ENCODE data around the gene NAP1L4. TPM values are rescaled to one million over a fixed set of nuclear protein-coding genes. Genes with fewer than 3 reads are reported as not detected.

Gene NAP1L4
- total RNA-seq, 1 experiment from 2014 or later = 80.5 TPM

- Histone ChIP-seq H3K79me2 (ENCODE audit: low read length) (no peaks in the 10 kb centered on the region), H3K4me3 (ENCODE audit: low read length) (no peak overlapping the region), H3K4me1 (ENCODE audit: low read length) (no peaks in the 10 kb centered on the region), H3K36me3 (ENCODE audit: insufficient read depth, low read length) (peaks cover 7% of the 10 kb centered on the region), H3K4me2 (ENCODE audit: low read depth, low read length, poor library complexity, severe bottlenecking) (no peak overlapping the region), H2AFZ (ENCODE audit: low read length) (no peak overlapping the region), H3K27me3 (ENCODE audit: low read length) (no peaks in the 10 kb centered on the region), H4K20me1 (ENCODE audit: insufficient read depth, low read depth, low read length) (no peaks in the 10 kb centered on the region), H3K9ac (ENCODE audit: low read length) (no peak overlapping the region), H3K9me2 (replicated peaks; ENCODE audit: insufficient read depth, low read length) (no peaks in the 10 kb centered on the region), H3K9me3 (ENCODE audit: low read length) (no peaks in the 10 kb centered on the region), H3K27ac (ENCODE audit: low read length) (no peak overlapping the region)
- DNase-seq = no peak
Measured at GRCh38 chr11:3000032-3000961, 8.2 kb upstream of the NAP1L4 start.

GRCh38 chr11:2999464-2999998 is 7.4 kb upstream of the NAP1L4 start:
- no peak overlapping the region for H3K4me3 ChIP-seq (ENCODE audit: low read length)
- H3K4me2 ChIP-seq (ENCODE audit: low read depth, low read length, poor library complexity, severe bottlenecking) = no peak overlapping the region
- no peaks in the 10 kb centered on the region for H4K20me1 ChIP-seq (ENCODE audit: insufficient read depth, low read depth, low read length)
- no peak overlapping the region for H3K27ac ChIP-seq (ENCODE audit: low read length)
- no peak overlapping the region for H3K9ac ChIP-seq (ENCODE audit: low read length)
- no peaks in the 10 kb centered on the region for H3K9me3 ChIP-seq (ENCODE audit: low read length)
- H3K9me2 ChIP-seq (replicated peaks; ENCODE audit: insufficient read depth, low read length) = no peaks in the 10 kb centered on the region
- DNase-seq = no peak
- H3K4me1 ChIP-seq (ENCODE audit: low read length) = no peaks in the 10 kb centered on the region
- H3K79me2 ChIP-seq (ENCODE audit: low read length) = no peaks in the 10 kb centered on the region
- H3K36me3 ChIP-seq (ENCODE audit: insufficient read depth, low read length) = peaks cover 7% of the 10 kb centered on the region
- H2AFZ ChIP-seq (ENCODE audit: low read length) = no peak overlapping the region
- no peaks in the 10 kb centered on the region for H3K27me3 ChIP-seq (ENCODE audit: low read length)

- no peak for DNase-seq
- H3K4me2 ChIP-seq (ENCODE audit: low read depth, low read length, poor library complexity, severe bottlenecking) = no peak overlapping the region
- no peaks in the 10 kb centered on the region for H4K20me1 ChIP-seq (ENCODE audit: insufficient read depth, low read depth, low read length)
- no peak overlapping the region for H2AFZ ChIP-seq (ENCODE audit: low read length)
- no peak overlapping the region for H3K4me3 ChIP-seq (ENCODE audit: low read length)
- H3K9ac ChIP-seq (ENCODE audit: low read length) = no peak overlapping the region
- no peaks in the 10 kb centered on the region for H3K27me3 ChIP-seq (ENCODE audit: low read length)
- H3K27ac ChIP-seq (ENCODE audit: low read length) = no peak overlapping the region
- no peaks in the 10 kb centered on the region for H3K79me2 ChIP-seq (ENCODE audit: low read length)
- H3K9me3 ChIP-seq (ENCODE audit: low read length) = no peaks in the 10 kb centered on the region
- no peaks in the 10 kb centered on the region for H3K9me2 ChIP-seq (replicated peaks; ENCODE audit: insufficient read depth, low read length)
- H3K36me3 ChIP-seq (ENCODE audit: insufficient read depth, low read length) = peaks cover 7% of the 10 kb centered on the region
- H3K4me1 ChIP-seq (ENCODE audit: low read length) = peaks cover 3% of the 10 kb centered on the region
Measured at GRCh38 chr11:2998073-2998850, 6.1 kb upstream of the NAP1L4 start.

DNA sequence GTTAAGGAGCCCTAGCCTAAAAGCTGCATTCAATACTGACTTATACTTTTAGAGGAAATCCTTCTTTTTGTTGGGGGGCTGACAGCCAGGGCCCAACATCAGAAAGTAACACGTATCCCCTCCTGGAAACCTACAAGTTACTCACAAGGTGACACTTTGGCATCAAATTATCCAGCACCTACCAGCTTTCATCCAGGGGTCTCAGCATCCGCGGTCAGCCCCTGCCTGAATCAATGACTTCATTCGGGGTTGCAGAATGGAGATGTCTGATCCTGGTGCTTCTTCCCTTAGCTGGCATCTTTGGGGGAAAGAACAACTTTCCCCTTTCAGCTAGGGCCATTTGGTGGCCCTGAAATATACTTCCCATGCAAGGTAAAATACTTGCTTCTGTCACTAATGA is 5.3 kb upstream of the NAP1L4 start:
- H3K36me3 ChIP-seq (ENCODE audit: insufficient read depth, low read length) = peaks cover 7% of the 10 kb centered on the region; the same call in 1 of the 2 replicates
- no peak overlapping the region for H3K9ac ChIP-seq (ENCODE audit: low read length)
- peaks cover 8% of the 10 kb centered on the region for H3K4me1 ChIP-seq (ENCODE audit: low read length)
- H4K20me1 ChIP-seq (ENCODE audit: insufficient read depth, low read depth, low read length) = no peaks in the 10 kb centered on the region
- H3K4me3 ChIP-seq (ENCODE audit: low read length) = no peak overlapping the region
- H3K4me2 ChIP-seq (ENCODE audit: low read depth, low read length, poor library complexity, severe bottlenecking) = no peak overlapping the region
- H3K9me2 ChIP-seq (replicated peaks; ENCODE audit: insufficient read depth, low read length) = no peaks in the 10 kb centered on the region
- H2AFZ ChIP-seq (ENCODE audit: low read length) = no peak overlapping the region
- no peak overlapping the region for H3K27ac ChIP-seq (ENCODE audit: low read length)
- H3K27me3 ChIP-seq (ENCODE audit: low read length) = no peaks in the 10 kb centered on the region
- H3K79me2 ChIP-seq (ENCODE audit: low read length) = no peaks in the 10 kb centered on the region
- no peaks in the 10 kb centered on the region for H3K9me3 ChIP-seq (ENCODE audit: low read length)
- no peak for DNase-seq

- Histone ChIP-seq H3K27ac (ENCODE audit: low read length) (no peak overlapping the region), H3K9ac (ENCODE audit: low read length) (no peak overlapping the region), H3K9me2 (replicated peaks; ENCODE audit: insufficient read depth, low read length) (no peaks in the 10 kb centered on the region), H3K4me1 (ENCODE audit: low read length) (peaks cover 8% of the 10 kb centered on the region), H3K36me3 (ENCODE audit: insufficient read depth, low read length) (peaks cover 7% of the 10 kb centered on the region; the same call in 1 of the 2 replicates), H4K20me1 (ENCODE audit: insufficient read depth, low read depth, low read length) (no peaks in the 10 kb centered on the region), H2AFZ (ENCODE audit: low read length) (no peak overlapping the region), H3K4me3 (ENCODE audit: low read length) (no peak overlapping the region), H3K79me2 (ENCODE audit: low read length) (no peaks in the 10 kb centered on the region), H3K4me2 (ENCODE audit: low read depth, low read length, poor library complexity, severe bottlenecking) (no peak overlapping the region), H3K27me3 (ENCODE audit: low read length) (no peaks in the 10 kb centered on the region), H3K9me3 (ENCODE audit: low read length) (no peaks in the 10 kb centered on the region)
- DNase-seq = no peak
Measured at GRCh38 chr11:2996976-2997375, 4.8 kb upstream of the NAP1L4 start.

DNA sequence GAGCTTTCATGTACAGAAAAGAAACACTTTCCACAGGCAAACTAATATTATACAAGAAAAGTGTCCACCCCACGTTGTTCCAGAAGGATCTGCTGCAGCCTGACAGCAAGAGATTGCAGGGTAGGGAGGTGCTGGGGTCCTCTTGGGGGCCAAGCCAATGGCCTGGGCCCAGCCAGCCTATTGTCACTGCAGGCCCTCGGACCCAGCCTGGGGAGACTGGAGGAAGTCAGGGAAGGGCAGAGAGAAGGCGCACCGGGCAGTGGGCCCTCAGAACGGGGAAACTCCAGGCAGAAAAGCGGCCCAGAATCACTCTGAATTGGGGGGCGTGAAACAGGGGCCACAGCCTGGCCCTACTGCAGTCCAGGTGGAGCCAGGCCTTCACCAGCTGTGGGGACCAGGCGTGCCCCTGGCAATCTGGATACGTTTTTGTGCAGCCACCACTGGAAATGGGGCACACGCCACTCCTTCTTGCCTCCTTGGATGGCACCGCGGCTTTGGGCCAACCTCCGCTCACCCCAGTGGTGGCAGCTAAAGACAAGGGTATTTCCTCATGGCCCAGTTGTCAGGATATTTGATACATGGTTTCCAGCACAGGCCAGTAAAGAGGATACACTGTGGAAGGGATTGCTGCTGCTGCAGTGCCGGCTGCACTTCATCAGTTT is 3.9 kb upstream of the NAP1L4 start:
- Histone ChIP-seq H3K4me3 (ENCODE audit: low read length) (no peak overlapping the region), H4K20me1 (ENCODE audit: insufficient read depth, low read depth, low read length) (no peaks in the 10 kb centered on the region; the same call in 1 of the 2 replicates), H3K9me3 (ENCODE audit: low read length) (no peaks in the 10 kb centered on the region), H2AFZ (ENCODE audit: low read length) (no peak overlapping the region), H3K9ac (ENCODE audit: low read length) (no peak overlapping the region), H3K27me3 (ENCODE audit: low read length) (no peaks in the 10 kb centered on the region), H3K27ac (ENCODE audit: low read length) (no peak overlapping the region), H3K4me2 (ENCODE audit: low read depth, low read length, poor library complexity, severe bottlenecking) (no peak overlapping the region), H3K36me3 (ENCODE audit: insufficient read depth, low read length) (peaks cover 4% of the 10 kb centered on the region; the same call in 1 of the 2 replicates), H3K4me1 (ENCODE audit: low read length) (peaks cover 8% of the 10 kb centered on the region), H3K9me2 (replicated peaks; ENCODE audit: insufficient read depth, low read length) (no peaks in the 10 kb centered on the region), H3K79me2 (ENCODE audit: low read length) (peaks cover 8% of the 10 kb centered on the region)
- DNase-seq = no peak

- Histone ChIP-seq H3K36me3 (ENCODE audit: insufficient read depth, low read length) (no peaks in the 10 kb centered on the region), H3K9me2 (replicated peaks; ENCODE audit: insufficient read depth, low read length) (no peaks in the 10 kb centered on the region), H2AFZ (ENCODE audit: low read length) (no peak overlapping the region), H3K27me3 (ENCODE audit: low read length) (no peaks in the 10 kb centered on the region), H3K9me3 (ENCODE audit: low read length) (no peaks in the 10 kb centered on the region), H3K4me2 (ENCODE audit: low read depth, low read length, poor library complexity, severe bottlenecking) (no peak overlapping the region), H3K79me2 (ENCODE audit: low read length) (peaks cover 18% of the 10 kb centered on the region), H3K27ac (ENCODE audit: low read length) (no peak overlapping the region), H3K9ac (ENCODE audit: low read length) (no peak overlapping the region), H4K20me1 (ENCODE audit: insufficient read depth, low read depth, low read length) (peaks cover 5% of the 10 kb centered on the region; the same call in 1 of the 2 replicates), H3K4me3 (ENCODE audit: low read length) (no peak overlapping the region), H3K4me1 (ENCODE audit: low read length) (peaks cover 12% of the 10 kb centered on the region)
- DNase-seq = no peak
Measured at GRCh38 chr11:2995031-2995561, 3.0 kb upstream of the NAP1L4 start.

Data from Karpas-422 (cell line).